HG03159 (cell line): ENCODE data around the gene CTSF.
A peak's percentile ranks its signal among the peaks of the same experiment; 100 is the strongest.
"Not testable (repeated sequence)": the region's sequence is repeated elsewhere in the genome, so short reads cannot be mapped to it uniquely, and the experiment has no call there.

Experiments
- ATAC-seq: cut with Tn5 transposase; IDR thresholded peaks from one replicate; pipeline ENCODE4 v1.9.1; 2021; ENCODE audit warnings: mild to moderate bottlenecking, moderate library complexity; ENCODE audit not compliant: unreplicated experiment

The CTSF gene

DNA sequence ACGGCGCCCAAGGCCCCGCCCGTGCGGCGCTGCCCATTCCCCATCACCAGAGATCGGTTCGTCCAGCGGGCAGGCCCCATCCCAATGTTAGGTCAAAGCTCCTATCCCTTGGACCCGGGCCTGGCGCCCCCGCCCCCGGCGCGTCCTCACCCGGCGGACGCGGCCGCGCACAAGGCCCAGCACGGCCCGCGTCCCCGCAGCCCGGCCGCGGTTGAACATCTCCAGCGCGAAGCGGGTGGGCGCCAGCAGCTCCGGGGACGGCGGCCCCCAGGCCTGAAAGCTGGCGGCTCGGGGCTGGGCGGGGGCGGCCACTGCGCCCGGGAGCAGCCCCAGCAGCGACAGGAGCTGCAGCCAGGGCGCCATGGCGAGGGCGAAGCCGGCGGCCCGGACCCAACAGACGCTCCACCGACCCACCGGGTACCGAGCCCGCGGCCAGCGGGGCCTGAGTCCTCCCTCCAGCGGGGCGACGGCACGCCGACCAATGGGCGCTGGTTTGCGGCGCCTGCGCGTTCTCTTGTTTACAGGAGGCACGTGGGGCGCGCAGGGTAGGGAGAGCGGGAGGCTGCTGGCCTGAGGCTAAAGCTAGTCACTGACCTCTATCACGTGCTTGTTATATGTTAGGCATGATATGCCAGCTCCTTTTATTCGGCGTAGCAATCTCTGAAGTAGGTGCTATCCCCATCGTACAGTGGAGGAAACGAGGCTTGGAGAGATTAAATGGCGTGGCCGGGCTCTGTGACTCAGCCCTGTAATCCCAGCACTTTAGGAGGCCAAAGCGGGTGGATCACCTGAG lies at the start of gene CTSF:
Gene CTSF (minus strand): TSS at position 483 of the 793 bp plus-strand sequence. CDS start 120 bp downstream, at position 363.
- ATAC-seq, result no peak

DNA sequence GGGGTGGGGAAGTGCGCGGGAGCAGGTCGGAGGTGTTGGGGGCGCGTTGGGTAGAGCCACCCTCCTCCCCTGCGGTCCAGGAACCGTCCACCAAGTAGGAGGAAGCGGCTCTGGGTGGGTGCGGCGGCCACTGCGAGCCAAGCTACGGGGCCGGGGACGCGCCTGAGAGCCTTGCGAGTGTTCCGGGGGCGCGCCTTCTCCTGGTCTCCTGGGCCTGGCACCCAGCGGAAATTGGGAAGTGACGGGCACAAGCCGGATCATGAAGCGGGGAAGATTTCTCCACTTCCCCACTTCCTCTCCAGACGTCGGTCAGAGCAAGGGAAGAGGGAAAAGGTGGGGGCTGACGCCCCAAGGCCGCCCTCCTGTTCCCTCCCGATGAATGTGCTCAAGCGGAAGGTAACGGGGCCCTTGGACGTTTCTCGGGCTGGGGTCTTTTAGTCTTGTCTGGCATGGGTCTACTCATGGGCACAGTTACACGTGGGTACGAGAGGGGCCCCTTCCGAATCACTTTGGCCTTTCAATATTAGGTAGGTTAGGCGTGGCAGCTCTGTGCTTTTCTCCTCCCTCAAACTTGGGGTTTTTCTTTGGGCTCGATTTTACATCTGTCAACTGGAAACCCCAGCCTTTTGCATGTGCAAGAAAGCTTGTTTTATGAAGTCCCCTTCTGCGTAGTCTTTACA lies 48.9 kb upstream of the CTSF start:
- no peak for ATAC-seq

DNA sequence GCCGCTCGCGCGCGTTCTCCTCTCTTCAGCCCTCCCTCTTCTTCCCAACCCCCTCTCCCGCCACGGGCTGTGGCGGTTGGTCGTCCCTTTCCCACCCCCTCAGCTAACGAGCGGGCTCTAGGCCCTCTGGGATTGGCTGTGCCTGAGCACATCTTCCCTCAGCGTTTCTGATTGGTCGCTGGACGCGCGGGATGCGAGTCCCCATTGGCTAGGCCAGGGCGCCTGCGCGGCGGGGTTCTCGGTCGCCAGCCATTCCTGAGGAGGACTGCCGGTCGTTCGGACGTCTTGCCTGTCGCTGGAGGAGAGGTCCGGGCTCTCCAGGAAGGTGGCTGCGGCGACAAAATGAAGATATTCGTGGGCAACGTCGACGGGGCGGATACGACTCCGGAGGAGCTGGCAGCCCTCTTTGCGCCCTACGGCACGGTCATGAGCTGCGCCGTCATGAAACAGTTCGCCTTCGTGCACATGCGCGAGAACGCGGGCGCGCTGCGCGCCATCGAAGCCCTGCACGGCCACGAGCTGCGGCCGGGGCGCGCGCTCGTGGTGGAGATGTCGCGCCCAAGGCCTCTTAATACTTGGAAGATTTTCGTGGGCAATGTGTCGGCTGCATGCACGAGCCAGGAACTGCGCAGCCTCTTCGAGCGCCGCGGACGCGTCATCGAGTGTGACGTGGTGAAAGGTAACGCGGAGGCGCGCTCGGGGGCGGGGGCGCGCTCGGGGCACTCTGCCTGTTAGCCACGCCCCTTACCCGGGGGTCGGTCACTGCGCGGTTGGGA lies 48.2 kb upstream of the CTSF start, which contains the start of gene RBM14:
Gene RBM14 (plus strand): TSS at position 252 of the 776 bp plus-strand sequence. CDS start 91 bp downstream, at position 343.
- peak; percentile 85 for ATAC-seq

DNA sequence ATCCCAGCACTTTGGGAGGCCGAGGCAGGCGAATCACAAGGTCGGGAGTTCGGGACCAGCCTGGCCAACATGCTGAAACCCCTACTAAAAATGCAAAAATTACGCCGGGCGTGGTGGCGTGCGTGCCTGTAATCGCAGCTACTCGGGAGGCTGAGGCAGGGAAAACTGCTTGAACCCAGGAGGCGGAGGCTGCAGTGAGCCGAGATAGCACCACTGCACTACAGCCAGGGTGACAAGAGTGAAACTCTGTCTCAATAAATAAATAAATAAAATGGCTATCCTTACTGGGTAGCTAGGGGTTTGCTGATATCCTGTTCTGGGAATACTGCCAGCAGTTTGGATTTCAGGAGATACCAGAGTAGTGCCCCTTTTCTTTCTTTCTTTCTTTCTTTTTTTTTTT lies 45.7 kb upstream of the CTSF start:
- no peak for ATAC-seq

DNA sequence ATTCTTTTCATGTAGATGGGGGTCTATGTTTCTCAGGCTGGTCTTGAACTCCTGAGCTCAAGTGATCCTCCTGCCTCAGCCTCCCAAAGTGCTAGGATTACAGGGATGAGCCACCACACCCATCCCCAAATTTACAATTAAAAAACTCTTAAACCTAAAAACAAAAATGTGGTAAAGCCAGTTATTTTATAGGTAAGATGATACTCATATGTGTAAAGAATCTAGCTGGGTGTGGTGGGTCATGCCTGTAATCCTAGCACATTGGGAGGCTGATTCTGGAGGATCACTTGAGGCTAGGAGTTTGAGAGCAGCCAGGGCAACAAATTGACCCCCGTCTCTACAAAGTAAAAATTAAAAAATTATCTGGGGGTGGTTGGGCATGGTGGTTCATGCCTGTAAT lies 44.1 kb upstream of the CTSF start:
- ATAC-seq, result no peak

DNA sequence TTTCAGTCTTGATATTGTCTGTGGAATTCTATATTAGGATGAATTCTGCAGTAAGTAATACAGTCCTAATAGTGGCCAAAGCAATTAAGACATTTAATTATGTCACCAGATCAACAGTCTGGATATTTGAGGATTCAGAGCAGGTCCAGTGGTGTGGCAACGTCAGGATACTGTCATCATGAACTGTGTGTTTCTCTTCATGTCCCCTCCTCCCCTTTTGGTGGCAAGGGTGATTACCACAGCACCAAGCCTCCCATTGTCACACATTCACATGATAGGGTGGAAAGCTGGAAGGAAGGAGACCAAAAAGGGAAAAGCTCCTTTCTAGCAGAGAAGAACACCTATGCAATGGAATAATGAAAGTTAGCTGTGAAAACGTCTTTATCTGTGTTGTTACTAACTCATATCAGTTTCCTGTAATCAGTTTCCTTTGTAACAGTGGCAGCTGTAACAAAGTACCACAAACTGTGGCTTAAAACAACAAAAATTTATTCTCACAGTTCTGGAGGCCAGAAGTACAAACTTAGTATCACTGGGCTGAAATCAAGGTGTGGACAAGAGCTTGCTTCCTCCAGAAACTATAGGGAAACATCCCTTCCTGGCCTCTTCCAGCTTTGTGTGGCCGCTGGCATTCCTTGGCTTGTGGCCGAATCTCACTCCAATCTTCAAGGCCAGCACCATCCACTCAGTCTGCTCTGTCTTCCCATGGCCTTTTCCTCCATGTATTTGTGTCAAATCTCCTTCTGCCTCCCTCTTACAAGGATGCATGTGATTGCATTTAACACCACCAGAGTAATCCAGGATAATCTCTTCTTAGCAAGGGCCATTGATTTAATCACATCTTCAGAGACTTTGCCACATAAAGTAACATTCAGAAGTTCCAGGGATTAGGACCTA lies 41.6 kb upstream of the CTSF start:
- no peak for ATAC-seq

DNA sequence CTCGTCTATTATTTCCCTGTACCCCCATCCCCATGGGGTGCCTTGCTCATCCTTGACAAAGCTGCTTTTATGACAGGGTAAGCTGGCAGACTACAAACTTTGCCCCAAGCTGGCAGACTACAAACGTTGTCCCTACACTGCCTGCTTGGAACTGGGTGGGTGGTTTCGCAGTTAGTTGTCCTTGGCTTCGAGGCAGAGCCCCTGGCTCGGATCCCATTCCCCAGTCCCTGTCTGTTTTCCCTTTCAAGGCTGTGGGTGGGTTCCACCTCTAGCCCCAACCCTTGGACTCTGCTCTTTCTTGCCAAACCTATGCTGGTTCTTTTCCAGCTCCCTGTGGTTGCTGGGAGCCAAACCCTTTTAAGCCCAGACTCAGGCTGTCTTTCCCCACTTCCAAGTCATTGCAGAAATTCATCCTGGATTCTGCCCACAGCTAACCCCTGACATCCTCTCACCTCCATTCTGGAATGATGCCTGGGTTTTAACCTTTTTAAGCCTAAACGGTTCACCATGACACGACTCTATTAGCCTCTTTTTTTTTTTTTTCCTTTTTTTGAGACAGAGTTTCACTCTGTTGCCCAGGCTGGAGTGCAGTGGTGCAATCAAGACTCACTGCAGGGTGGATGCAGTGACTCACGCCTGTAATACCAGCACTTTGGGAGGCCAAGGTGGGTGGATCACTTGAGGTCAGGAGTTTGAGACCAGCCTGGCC lies 38.9 kb upstream of the CTSF start:
- no peak for ATAC-seq

DNA sequence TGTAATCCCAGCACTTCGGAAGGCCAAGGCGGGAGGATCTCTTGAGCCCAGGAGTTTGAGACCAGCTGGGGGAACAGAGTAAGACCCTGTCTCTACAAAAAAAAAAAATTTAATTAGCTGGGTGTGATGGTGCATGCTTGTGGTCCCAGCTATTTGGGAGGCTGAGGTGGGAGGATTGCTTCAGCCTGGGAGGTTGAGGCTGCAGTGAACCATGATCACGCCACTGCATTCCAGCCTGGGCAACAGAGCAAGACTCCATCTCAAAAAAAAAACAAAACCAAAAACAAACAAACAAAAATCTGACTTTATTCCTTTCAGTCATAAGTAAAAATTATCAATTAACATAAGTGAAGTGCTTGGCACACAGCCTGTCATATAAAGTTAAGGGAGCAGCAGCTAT lies 38.2 kb upstream of the CTSF start:
- ATAC-seq, result not testable (repeated sequence)

DNA sequence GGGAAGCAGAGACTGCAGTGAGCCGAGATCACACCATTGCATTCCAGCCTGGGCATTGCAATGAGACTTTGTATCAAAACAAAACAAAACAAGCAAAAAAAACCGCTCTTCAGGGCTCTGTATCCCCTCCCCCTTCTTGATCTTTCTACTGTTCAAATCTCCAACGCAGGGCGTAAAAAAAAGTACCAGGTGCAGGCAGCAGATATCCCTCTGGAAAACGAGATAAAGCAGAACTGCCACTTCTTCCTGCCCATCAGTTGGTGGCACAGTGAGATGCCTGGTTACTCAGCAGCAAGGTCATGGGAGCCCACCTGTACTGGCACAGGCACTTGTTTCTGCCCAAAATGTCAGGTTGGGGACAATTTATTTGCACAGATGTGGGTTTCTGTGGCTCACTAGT lies 35.7 kb upstream of the CTSF start:
- no peak for ATAC-seq

DNA sequence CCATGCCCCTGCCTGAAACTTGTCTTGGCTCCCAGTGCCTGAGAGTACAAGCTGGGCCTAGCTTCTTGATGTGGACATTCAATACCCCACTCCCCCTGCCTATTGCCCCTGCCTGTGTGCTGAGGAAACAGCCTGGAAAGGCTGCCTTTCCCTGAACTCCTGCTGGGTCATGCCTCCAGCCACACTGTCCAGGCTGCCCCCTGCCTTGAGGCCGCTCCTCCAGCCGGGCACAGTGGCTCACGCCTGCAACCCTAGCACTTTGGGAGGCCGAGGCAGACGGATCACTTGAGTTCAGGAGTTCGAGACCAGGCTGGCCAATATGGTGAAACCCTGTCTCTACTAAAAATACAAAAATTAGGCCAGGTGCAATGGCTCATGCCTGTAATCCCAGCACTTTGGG lies 34.7 kb upstream of the CTSF start:
- no peak for ATAC-seq

DNA sequence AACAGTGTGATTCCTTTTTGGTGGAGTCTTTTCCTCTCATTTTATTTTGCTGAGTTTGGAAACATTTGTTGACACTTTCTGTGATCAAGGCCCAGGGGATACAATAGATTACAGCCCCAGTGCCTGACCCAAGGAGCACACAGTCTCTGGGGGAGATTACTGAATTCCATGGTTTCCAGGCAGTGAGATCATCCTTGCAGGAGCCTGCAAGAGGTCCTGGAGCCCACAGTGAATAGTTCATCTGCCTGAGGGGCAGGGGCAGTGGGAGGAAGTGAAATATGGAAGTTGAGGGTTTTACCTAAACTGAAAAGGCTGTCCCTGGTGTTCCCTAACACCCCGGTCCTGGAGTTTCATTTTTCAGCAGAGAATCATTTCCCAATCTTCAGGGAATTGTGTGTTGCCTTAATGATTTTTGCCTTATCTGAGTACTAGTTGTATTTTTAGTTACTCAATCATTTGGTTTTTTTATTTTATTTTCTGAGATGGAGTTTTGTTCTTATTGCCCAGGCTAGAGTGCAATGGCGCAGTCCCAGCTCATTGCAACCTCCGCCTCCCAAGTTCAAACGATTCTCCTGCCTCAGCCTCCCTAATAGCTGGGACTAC lies 32.3 kb upstream of the CTSF start:
- ATAC-seq, result no peak

DNA sequence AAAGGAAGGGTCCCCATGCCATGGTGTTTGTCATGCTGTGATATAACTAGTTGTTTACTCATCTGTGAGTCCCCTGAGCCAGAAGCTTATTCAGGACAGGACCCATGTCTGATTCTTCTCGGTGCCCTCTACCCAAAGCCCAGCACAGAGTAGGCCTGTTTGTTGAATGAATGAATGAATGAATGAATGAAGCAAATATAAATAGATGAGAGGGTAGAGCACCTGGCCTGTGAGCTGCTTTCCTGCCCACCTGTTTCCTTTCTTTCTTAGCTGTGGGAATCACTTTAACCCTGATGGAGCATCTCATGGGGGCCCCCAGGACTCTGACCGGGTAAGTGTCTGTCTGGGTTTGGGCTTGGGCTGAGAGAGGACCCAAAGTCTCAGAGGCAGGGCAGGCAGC lies 31.8 kb upstream of the CTSF start:
- ATAC-seq, result no peak

DNA sequence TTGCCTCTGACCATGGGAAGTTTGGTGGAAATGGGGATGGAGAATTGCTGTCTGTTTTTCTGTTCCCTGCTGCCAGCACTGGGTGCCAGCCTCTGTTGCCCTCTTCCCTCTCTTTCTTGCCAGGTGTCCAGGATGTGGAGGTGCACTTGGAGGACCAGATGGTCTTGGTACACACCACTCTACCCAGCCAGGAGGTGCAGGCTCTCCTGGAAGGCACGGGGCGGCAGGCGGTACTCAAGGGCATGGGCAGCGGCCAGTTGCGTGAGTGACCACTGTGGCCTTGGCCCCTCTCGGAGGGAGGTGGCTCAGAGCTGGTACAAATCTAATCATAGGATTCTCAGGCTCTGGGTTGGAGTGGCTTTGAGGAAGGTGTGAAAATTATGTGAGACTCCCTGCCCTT lies 30.6 kb upstream of the CTSF start:
- no peak for ATAC-seq

DNA sequence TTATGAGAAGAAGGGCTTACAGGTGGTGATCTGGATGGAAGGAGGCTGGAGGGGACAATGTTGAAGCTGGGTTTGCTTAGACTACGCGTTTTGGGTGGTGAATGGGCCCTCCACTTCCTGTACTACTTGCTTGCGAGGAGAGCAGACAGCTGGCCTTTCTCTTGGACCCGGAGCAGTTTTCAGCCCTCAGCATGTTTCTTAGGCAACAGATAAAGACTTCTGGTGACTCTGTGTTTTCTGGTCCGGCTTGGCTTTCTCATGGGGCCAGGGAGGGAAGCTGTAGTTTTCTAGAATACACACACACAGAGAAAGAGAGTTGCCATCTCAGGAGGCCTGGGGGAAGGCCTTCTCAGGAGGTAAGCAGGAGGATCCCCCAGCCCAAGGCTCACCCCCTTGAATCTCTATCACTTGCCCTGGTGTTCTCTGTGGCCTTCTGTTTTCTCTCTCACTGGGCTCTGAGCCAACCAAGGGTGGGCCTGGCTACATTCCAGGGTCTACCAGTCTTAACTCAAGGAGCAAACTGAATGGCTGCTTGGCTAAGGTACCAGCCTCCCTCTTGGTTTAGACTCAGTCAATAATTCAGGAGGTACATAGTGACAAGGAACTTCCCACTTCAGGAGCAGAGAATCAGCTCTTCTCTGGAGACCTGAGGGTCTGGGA lies 27.0 kb upstream of the CTSF start:
- ATAC-seq, result no peak

DNA sequence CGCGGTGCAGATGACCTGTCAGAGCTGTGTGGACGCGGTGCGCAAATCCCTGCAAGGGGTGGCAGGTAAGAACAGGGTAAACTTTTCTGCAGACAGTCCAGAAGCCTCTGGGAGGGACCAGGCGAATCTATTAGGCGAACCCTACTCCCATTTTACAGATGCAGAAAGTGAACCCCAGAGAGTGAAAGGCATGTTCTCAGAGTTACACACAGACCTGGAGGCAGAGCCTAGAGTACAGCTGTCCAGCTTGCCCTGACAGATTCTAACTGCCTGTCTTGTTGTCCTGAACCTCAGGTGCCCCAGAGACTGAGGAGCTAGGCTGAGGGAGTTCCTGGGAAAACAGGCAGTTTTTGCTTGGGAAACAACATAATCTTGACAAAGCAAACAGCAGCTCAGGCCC lies 25.2 kb upstream of the CTSF start:
- ATAC-seq, result no peak

DNA sequence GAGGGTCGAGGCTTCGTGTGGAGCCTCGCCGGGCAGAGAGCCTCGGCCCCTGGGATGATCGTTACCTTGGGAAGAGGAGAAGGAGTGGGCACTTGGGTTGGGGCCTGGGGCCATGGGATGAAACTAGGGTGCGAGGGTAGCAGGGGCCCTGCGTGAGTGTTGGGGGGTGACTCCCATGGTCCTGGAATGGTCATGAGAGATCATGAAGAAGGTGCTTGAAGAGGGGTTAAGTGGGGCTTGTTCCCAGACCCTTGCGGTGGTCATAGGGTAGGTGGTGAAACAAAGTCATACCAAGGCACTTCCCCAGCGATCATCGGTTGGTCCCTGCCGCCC lies 24.9 kb upstream of the CTSF start:
- peak; percentile 18 for ATAC-seq

DNA sequence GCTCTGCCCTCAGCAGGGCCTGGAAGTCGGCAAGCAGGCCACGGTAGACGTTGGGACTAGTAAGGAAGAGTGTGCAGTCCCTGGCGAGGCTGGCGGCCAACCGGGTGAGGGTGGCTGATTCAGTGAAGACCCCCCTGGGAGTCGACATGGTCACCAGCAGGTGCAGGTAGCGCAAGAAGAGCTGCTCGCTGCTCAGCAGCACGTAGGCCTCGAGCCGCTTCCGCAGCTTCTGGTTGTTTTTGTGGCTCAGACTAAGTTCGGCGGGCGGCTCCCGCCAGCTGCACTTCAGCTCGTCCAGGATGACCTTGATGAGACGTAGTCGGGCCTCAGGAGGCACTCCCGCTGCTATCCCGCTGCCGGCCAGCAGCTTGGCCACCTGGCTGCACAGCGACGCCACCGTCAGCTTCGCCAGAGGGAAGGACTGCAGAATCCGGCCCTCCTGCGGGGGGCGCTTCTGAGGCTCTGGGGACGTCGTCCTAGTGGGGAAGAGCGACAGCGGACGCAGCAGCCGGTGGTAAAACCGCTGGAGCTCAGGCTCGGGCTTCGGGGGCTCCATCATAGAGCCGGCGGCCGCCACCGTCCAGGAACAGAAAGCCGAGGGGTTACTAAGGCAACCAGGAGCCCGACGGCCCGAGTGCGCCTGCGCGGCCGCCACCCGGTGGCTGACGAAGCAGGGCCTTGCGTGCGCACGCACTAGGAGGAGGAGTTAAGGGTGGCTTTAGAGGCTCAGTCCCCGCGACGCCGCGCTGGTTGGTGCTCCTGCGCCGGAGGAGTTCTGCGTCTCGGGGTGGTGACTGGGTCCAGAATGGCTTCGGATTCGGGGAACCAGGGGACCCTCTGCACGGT lies 24.3 kb upstream of the CTSF start, which contains the start of the genes CCDC87 and CCS:
Gene CCDC87 (minus strand): TSS at position 607 of the 846 bp plus-strand sequence. CDS start 48 bp downstream, at position 559.
Gene CCS (plus strand): TSS at position 729 of the 846 bp plus-strand sequence. CDS start 77 bp downstream, at position 806.
- ATAC-seq, result peak; percentile 82

DNA sequence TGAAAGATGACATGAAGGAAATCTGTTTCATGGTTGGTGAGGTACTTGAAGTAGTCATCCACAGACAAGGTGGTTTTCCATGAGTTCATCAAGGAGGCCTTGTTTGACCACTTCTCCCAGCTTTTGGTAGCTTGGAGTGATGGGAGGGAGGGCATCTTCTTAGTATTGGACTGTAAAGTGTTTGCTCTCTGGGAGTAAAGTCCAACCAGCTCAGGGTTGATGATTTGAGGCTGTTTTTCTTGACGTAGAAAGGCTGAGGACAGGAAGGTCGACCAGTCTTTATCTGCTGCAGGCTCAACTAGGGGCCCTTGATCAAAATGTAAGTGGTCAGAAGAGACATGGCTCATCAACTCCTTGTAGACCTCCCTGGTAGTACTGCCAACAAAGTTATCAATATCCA lies 22.8 kb upstream of the CTSF start:
- no peak for ATAC-seq
